GM12878 (cell line): ENCODE measurements around the gene KLHL30. TPM values are rescaled to one million over a fixed set of nuclear protein-coding genes. Genes with fewer than 3 reads are reported as not detected.

ENCODE experiments used
- ATAC-seq: fragments of 200-7000 bp; cut with Tn5 transposase; 3 replicates; pipeline ENCODE4 v1.9.1; 2020; ENCODE audit warnings: mild to moderate bottlenecking, moderate library complexity
- BruUV-seq: library from RNA; stranded (reverse); fragments of 400-500 nt; replicated peaks from 2 replicates; lab custom pipeline; 2021; lab: Mats Ljungman, UMichigan
- CTCF ChIA-PET: fragments of 300-600 bp; sonication (Branson Sonifier 250); formaldehyde crosslinking; extraction: SDS; loops from one replicate; lab custom pipeline; 2021; ENCODE audit warnings: inconsistent platforms; lab: Yijun Ruan, JAX
- POLR2A ChIA-PET: fragments of 350-600 bp; formaldehyde crosslinking; extraction: SDS; loops from one replicate; lab custom pipeline; 2021; ENCODE audit warnings: inconsistent platforms; lab: Charles Lee
- RAD21 ChIA-PET: fragments of 300-600 bp; sonication (Branson Sonifier 250); formaldehyde crosslinking; loops from one replicate; lab custom pipeline; 2023; ENCODE audit warnings: antibody characterized with exemption; ENCODE audit not compliant: unreplicated experiment; lab: Charles Lee
- SMC1A ChIA-PET: fragments of 300-600 bp; sonication (Branson Sonifier 250); formaldehyde crosslinking; loops from one replicate; lab custom pipeline; 2023; ENCODE audit not compliant: unreplicated experiment, uncharacterized antibody; lab: Charles Lee
- DNase-seq: peaks from one replicate; pipeline ENCODE4 v3.0.0-alpha.2; 2011; ENCODE audit warnings: low read depth, low spot score
- FAIRE-seq: peaks from 3 replicates; lab custom pipeline; 2011; peaks lifted over from hg19 to GRCh38; lab: Jason Lieb, UNC
- H2AFZ ChIP-seq: 2 replicates; pipeline ENCODE4 v1.6.0; 2011; ENCODE audit warnings: low read depth, low read length, control low read depth; ENCODE audit not compliant: control insufficient read depth
- H3K27ac ChIP-seq: 2 replicates; pipeline ENCODE4 v1.5.1; 2011; ENCODE audit warnings: control low read depth; ENCODE audit not compliant: control insufficient read depth, insufficient read depth
- H3K27me3 ChIP-seq, 2 experiments: replicated peaks in 1 of 2; 2 replicates each; pipeline versions ENCODE4 v1.6.0 to v1.6.1; 2011; ENCODE audit warnings: low read length in 1 of 2; ENCODE audit not compliant: control insufficient read depth in 2 of 2, insufficient read depth in 2 of 2
- H3K36me3 ChIP-seq, 2 experiments: 2 replicates each; pipeline ENCODE4 v1.5.1; 2011; ENCODE audit warnings: low read length in 1 of 2; ENCODE audit not compliant: control insufficient read depth in 2 of 2, insufficient read depth in 2 of 2
- H3K4me1 ChIP-seq: 2 replicates; pipeline ENCODE4 v1.6.1; 2011; ENCODE audit warnings: mild to moderate bottlenecking, low read length, moderate library complexity, mixed read lengths; ENCODE audit not compliant: control insufficient read depth, insufficient read depth
- H3K4me2 ChIP-seq: 2 replicates; pipeline ENCODE4 v1.6.0; 2011; ENCODE audit warnings: control low read depth; ENCODE audit not compliant: control insufficient read depth, insufficient read depth
- H3K4me3 ChIP-seq: fragments of 200-600 bp; sonication (generic); 2 replicates; pipeline ENCODE4 v1.5.1; 2016
- H3K79me2 ChIP-seq: 2 replicates; pipeline ENCODE4 v1.6.0; 2011; ENCODE audit warnings: low read length; ENCODE audit not compliant: control insufficient read depth, insufficient read depth
- H3K9ac ChIP-seq: 2 replicates; pipeline ENCODE4 v1.8.0; 2011; ENCODE audit warnings: low read length, control low read depth, mixed read lengths; ENCODE audit not compliant: control insufficient read depth, insufficient read depth
- H3K9me3 ChIP-seq: replicated peaks from 3 replicates; pipeline ENCODE4 v1.5.1; 2011; ENCODE audit warnings: mild to moderate bottlenecking, low read length; ENCODE audit not compliant: control insufficient read depth, insufficient read depth
- H4K20me1 ChIP-seq: 2 replicates; pipeline ENCODE4 v1.6.0; 2011; ENCODE audit not compliant: control insufficient read depth, insufficient read depth
- CREM ChIP-seq: IDR thresholded peaks from 2 replicates; pipeline ENCODE4 v1.6.1; 2014; ENCODE audit warnings: antibody characterized with exemption, low read depth
- HDAC6 ChIP-seq: fragments of 200-600 bp; sonication (generic); IDR thresholded peaks from one replicate; pipeline ENCODE4 v1.8.0; 2017; ENCODE audit warnings: antibody characterized with exemption; ENCODE audit not compliant: unreplicated experiment
- MTA2 ChIP-seq: fragments of 450-650 bp; IDR thresholded peaks from 2 replicates; pipeline ENCODE4 v1.6.1; 2016; ENCODE audit warnings: low read depth, mild to moderate bottlenecking, moderate library complexity
- MXI1 ChIP-seq: fragments of 150-350 bp; IDR thresholded peaks from 2 replicates; pipeline ENCODE4 v1.6.1; 2011; ENCODE audit warnings: low read depth, mild to moderate bottlenecking, inconsistent platforms, low read length, improper control_type of control experiment
- NFYA ChIP-seq: IDR thresholded peaks from 2 replicates; pipeline ENCODE4 v1.6.1; 2011; ENCODE audit warnings: low read depth, mild to moderate bottlenecking, low read length, improper control_type of control experiment, borderline replicate concordance
- SRF ChIP-seq, 2 experiments: IDR thresholded peaks; 2 replicates each; pipeline ENCODE4 v1.6.1; 2011; ENCODE audit warnings: low read depth in 2 of 2, low read length in 2 of 2, mild to moderate bottlenecking in 1 of 2, moderate library complexity in 1 of 2
- TCF12 ChIP-seq: IDR thresholded peaks from 2 replicates; pipeline ENCODE4 v1.6.1; 2011; ENCODE audit warnings: low read depth, mild to moderate bottlenecking, low read length
- ZNF274 ChIP-seq: IDR thresholded peaks from one replicate; pipeline ENCODE4 v1.8.0; 2011; ENCODE audit not compliant: insufficient read length, insufficient read depth
- ZNF687 ChIP-seq: fragments of 450-650 bp; IDR thresholded peaks from 2 replicates; pipeline ENCODE4 v1.6.1; 2017; ENCODE audit warnings: mild to moderate bottlenecking, moderate library complexity
- WGBS: methylation state at CpG from one replicate; pipeline ENCODE4 v1.1.6; 2016; ENCODE audit warnings: low lambda C conversion rate; ENCODE audit not compliant: insufficient replicate concordance, insufficient coverage; ENCODE audit errors: missing lambda C conversion rate; 5-methylcytosine and 5-hydroxymethylcytosine counted together
- in situ Hi-C: fragments of 300-500 bp; cut with MboI; formaldehyde crosslinking; loops from 9 replicates; pipeline ENCODE4 v1.14.3; 2018; ENCODE audit warnings: mixed read lengths
- intact Hi-C: fragments of 100-400 bp; cut with micrococcal nuclease; formaldehyde crosslinking; loops from one replicate; pipeline ENCODE4 v1.14.2; 2022; ENCODE audit not compliant: unreplicated experiment
- polyA plus RNA-seq, 11 experiments: library from polyadenylated mRNA; depleted of rRNA in 4 of 11; unstranded in 6 of 11; stranded (reverse) in 5 of 11; fragments of >200 nt; fragmentation: Nextera tagmentation in 4 of 11; fragmentation: Illumina TruSeq in 1 of 11; extraction: Ambion mirVana in 4 of 11; extraction: Trizol in 1 of 11; gene quantifications; 1 replicate in 1 of 11; 2 replicates in 10 of 11; pipeline versions ENCODE4 v1.2.1 to v1.2.3, GENCODE V29; 2011 to 2016; ENCODE audit warnings: inconsistent platforms in 2 of 11, missing spikeins in 2 of 11, low read depth in 1 of 11
- total RNA-seq, 4 experiments: library from RNA; depleted of rRNA in 3 of 4; stranded (reverse); fragments of >200 nt in 3 of 4; fragmentation: Illumina TruSeq in 1 of 4; extraction: Trizol in 1 of 4; gene quantifications; 2 replicates each; pipeline versions ENCODE4 v1.2.1 to v1.2.3, GENCODE V29; 2013 to 2021
- TF ChIP-seq, protein P1 (sequence below): fragments of 450-650 bp; formaldehyde crosslinking; IDR thresholded peaks from 2 replicates; pipeline ENCODE4 v1.5.0; 2022; ENCODE audit warnings: mild to moderate bottlenecking, missing genetic modification characterization

The KLHL30 gene
- total and polyA plus RNA-seq, 10 of the 15 experiments (the other 5 are each of a cell fraction or from before 2014, with no cell fraction given): 0.03 TPM; not detected in 9

DNA sequence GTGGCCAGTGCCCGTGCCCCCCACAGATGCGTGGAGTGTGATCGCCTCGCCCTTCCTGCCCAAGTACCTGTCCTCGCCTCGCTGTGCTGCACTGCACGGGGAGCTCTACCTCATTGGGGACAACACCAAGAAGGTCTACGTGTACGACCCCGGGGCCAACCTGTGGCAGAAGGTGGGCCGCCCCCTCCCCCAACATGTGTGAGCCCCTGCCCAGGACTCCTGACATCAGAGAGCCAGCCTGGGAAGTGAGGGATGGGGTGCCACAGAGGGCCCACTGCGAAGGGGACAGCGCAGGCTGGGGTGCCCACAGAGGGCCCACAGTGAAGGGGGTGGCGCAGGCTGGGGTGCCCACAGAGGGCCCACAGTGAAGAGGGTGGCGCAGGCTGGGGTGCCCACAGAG, 10.5 kb downstream of the KLHL30 start:
- Histone ChIP-seq H3K9ac (no peak overlapping the region), H3K36me3 (no peaks in the 10 kb centered on the region)
- TF ChIP-seq NFYA: no peak
- TF ChIP-seq MXI1: no peak
- TF ChIP-seq SRF (IDR thresholded peaks at IDR 0.05; ENCODE audit: low read depth in 2 of 2, low read length in 2 of 2): no peak
- no peak for TF ChIP-seq MTA2
- no peak for TF ChIP-seq ZNF274
- no peak for TF ChIP-seq CREM
- TF ChIP-seq ZNF687: no peak
- TF ChIP-seq, protein P1, sequence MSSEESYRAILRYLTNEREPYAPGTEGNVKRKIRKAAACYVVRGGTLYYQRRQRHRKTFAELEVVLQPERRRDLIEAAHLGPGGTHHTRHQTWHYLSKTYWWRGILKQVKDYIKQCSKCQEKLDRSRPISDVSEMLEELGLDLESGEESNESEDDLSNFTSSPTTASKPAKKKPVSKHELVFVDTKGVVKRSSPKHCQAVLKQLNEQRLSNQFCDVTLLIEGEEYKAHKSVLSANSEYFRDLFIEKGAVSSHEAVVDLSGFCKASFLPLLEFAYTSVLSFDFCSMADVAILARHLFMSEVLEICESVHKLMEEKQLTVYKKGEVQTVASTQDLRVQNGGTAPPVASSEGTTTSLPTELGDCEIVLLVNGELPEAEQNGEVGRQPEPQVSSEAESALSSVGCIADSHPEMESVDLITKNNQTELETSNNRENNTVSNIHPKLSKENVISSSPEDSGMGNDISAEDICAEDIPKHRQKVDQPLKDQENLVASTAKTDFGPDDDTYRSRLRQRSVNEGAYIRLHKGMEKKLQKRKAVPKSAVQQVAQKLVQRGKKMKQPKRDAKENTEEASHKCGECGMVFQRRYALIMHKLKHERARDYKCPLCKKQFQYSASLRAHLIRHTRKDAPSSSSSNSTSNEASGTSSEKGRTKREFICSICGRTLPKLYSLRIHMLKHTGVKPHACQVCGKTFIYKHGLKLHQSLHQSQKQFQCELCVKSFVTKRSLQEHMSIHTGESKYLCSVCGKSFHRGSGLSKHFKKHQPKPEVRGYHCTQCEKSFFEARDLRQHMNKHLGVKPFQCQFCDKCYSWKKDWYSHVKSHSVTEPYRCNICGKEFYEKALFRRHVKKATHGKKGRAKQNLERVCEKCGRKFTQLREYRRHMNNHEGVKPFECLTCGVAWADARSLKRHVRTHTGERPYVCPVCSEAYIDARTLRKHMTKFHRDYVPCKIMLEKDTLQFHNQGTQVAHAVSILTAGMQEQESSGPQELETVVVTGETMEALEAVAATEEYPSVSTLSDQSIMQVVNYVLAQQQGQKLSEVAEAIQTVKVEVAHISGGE (CRISPR knock-in tag): no peak
- TF ChIP-seq TCF12: no peak
- TF ChIP-seq HDAC6: no peak
- TF ChIP-seq, all 136 proteins: peak for 0
- Histone ChIP-seq H3K4me2 (no peak overlapping the region), H3K4me3 (no peak overlapping the region), H4K20me1 (no peaks in the 10 kb centered on the region), H2AFZ (no peak overlapping the region), H3K27ac (no peak overlapping the region), H3K9me3 (no peaks in the 10 kb centered on the region), H3K27me3 (no peaks in the 10 kb centered on the region), H3K4me1 (no peaks in the 10 kb centered on the region), H3K79me2 (no peaks in the 10 kb centered on the region)
- ChIA-PET CTCF (no interaction called here), RAD21 (no interaction called here), SMC1A (no interaction called here), POLR2A (no interaction called here)
- in situ Hi-C loops (no loop called here), intact Hi-C loops (no loop called here)
- no TSS peak for BruUV-seq
- ATAC-seq (no peak), DNase-seq (no peak), FAIRE-seq (no peak)
- 55% methylated on average over 15 of the region's 15 CpGs for WGBS
